Mesothelial cell of epicardium (in vitro differentiated cells): ENCODE measurements around the gene PARD3B. TPM values are rescaled to one million over a fixed set of nuclear protein-coding genes. Genes with fewer than 3 reads are reported as not detected.

Source experiments
- DNase-seq, 2 experiments: peaks; one replicate each; pipeline ENCODE4 v3.0.0; 2021; ENCODE audit warnings: low spot score in 2 of 2; ENCODE audit not compliant: unreplicated experiment in 2 of 2
- H3K27ac Mint-ChIP-seq: 2 replicates; pipeline ENCODE4 v1.8.0; 2021; ENCODE audit warnings: mixed read lengths
- H3K27me3 Mint-ChIP-seq: 2 replicates; pipeline ENCODE4 v1.8.0; 2021; ENCODE audit warnings: low read depth, mixed read lengths
- H3K36me3 Mint-ChIP-seq: 2 replicates; pipeline ENCODE4 v1.8.0; 2021; ENCODE audit warnings: mixed read lengths
- H3K4me1 Mint-ChIP-seq: 2 replicates; pipeline ENCODE4 v1.8.0; 2021; ENCODE audit warnings: mixed read lengths
- H3K4me3 Mint-ChIP-seq: 2 replicates; pipeline ENCODE4 v1.8.0; 2021; ENCODE audit warnings: mild to moderate bottlenecking, moderate library complexity, mixed read lengths
- H3K9me3 Mint-ChIP-seq: 2 replicates; pipeline ENCODE4 v1.8.0; 2021; ENCODE audit warnings: mixed read lengths
- total RNA-seq: library from RNA; stranded (reverse); gene quantifications from 3 replicates; pipeline ENCODE4 v1.2.1, GENCODE V29; 2021
- TF ChIP-seq, protein P1 (sequence below): fragments of 200-600 bp; sonication (generic); IDR thresholded peaks from one replicate; pipeline ENCODE4 v1.5.0; 2021; ENCODE audit warnings: antibody characterized with exemption; ENCODE audit not compliant: unreplicated experiment

Gene PARD3B
- total RNA-seq, 1 donor from 2014 or later = 23.4 TPM

- no peaks in the 10 kb centered on the region for H3K4me1 Mint-ChIP-seq
- peaks cover 9% of the 10 kb centered on the region for H3K9me3 Mint-ChIP-seq
- no peak for DNase-seq
- H3K27me3 Mint-ChIP-seq = no peaks in the 10 kb centered on the region
- no peak overlapping the region for H3K27ac Mint-ChIP-seq
- H3K36me3 Mint-ChIP-seq = no peaks in the 10 kb centered on the region
- H3K4me3 Mint-ChIP-seq = no peak overlapping the region
- TF ChIP-seq, protein P1, sequence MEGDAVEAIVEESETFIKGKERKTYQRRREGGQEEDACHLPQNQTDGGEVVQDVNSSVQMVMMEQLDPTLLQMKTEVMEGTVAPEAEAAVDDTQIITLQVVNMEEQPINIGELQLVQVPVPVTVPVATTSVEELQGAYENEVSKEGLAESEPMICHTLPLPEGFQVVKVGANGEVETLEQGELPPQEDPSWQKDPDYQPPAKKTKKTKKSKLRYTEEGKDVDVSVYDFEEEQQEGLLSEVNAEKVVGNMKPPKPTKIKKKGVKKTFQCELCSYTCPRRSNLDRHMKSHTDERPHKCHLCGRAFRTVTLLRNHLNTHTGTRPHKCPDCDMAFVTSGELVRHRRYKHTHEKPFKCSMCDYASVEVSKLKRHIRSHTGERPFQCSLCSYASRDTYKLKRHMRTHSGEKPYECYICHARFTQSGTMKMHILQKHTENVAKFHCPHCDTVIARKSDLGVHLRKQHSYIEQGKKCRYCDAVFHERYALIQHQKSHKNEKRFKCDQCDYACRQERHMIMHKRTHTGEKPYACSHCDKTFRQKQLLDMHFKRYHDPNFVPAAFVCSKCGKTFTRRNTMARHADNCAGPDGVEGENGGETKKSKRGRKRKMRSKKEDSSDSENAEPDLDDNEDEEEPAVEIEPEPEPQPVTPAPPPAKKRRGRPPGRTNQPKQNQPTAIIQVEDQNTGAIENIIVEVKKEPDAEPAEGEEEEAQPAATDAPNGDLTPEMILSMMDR = no peak
These were observed 30.8 kb upstream of the PARD3B start for GRCh38 chr2:204514439-204514838.

- Mint-ChIP-seq H3K36me3 (no peaks in the 10 kb centered on the region), H3K4me3 (no peak overlapping the region), H3K27me3 (peaks cover 4% of the 10 kb centered on the region), H3K4me1 (no peaks in the 10 kb centered on the region), H3K27ac (no peak overlapping the region), H3K9me3 (peaks cover 9% of the 10 kb centered on the region)
- TF ChIP-seq, protein P1 = no peak
- no peak for DNase-seq
These were observed 29.9 kb upstream of the PARD3B start for GRCh38 chr2:204515416-204515815.

- peaks cover 8% of the 10 kb centered on the region for H3K27me3 Mint-ChIP-seq
- TF ChIP-seq, protein P1 = no peak
- no peaks in the 10 kb centered on the region for H3K4me1 Mint-ChIP-seq
- no peak for DNase-seq
- H3K4me3 Mint-ChIP-seq = no peak overlapping the region
- no peaks in the 10 kb centered on the region for H3K36me3 Mint-ChIP-seq
- peaks cover 9% of the 10 kb centered on the region for H3K9me3 Mint-ChIP-seq
- no peak overlapping the region for H3K27ac Mint-ChIP-seq
These were observed 28.1 kb upstream of the PARD3B start for GRCh38 chr2:204517154-204517553.

DNA sequence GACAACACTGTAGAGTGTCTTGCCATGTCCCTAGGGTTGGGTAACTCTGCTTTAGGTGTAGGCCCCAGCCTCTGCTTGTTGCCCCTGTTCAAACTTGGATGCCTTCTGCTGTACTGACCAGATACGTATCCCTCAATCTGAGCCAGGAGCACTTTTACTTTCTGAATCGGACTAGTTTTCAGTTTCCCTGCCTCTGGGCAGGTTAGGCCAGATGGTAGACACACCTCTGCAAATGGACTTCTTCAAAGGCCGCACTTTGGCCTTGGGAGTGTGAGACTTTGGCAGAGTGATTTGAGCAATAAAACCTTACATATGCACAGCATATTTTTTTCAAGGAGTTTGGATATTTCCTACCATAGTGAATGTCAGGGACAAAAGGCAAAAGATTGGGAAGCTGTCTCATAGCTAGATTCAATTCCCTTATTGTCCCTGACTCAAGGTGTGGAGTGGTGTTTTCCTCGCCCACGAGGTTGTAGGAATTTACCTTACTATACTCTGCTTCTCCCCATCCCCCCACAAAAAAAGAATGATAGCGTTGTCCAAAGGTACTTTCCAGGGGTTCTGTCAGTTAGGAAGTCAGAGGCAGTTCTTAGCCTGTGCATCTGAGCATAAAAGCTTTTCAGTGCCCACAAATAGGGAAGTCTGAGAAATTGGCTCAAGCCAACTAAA lies 15.3 kb upstream of the PARD3B start:
- H3K27ac Mint-ChIP-seq = no peak overlapping the region
- peaks cover 1% of the 10 kb centered on the region for H3K27me3 Mint-ChIP-seq
- no peaks in the 10 kb centered on the region for H3K4me1 Mint-ChIP-seq
- no peak overlapping the region for H3K4me3 Mint-ChIP-seq
- H3K9me3 Mint-ChIP-seq = no peaks in the 10 kb centered on the region
- TF ChIP-seq, protein P1 = no peak
- no peak for DNase-seq
- H3K36me3 Mint-ChIP-seq = no peaks in the 10 kb centered on the region

DNA sequence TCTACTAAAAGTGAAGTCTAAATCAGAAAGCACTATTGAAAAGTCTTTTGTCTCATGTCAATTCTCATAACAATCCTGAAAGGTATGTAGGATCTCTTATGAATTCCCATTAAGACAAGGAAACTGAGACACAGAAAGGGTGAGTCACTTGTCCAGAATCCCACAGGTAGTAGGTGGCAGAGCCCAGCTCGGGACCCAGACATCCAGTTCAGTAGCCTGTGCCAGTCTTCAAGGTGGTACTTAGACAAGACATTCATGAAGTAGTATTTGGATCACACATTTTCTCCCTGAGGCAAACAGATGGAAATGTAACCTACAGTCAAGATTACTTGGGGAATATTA lies 14.8 kb upstream of the PARD3B start:
- peaks cover 1% of the 10 kb centered on the region for H3K27me3 Mint-ChIP-seq
- TF ChIP-seq, protein P1 = no peak
- H3K4me3 Mint-ChIP-seq = no peak overlapping the region
- no peaks in the 10 kb centered on the region for H3K9me3 Mint-ChIP-seq
- no peak overlapping the region for H3K27ac Mint-ChIP-seq
- no peaks in the 10 kb centered on the region for H3K4me1 Mint-ChIP-seq
- DNase-seq = no peak
- H3K36me3 Mint-ChIP-seq = no peaks in the 10 kb centered on the region
